Endometrial microvascular endothelial cells (primary cell): ENCODE measurements around the gene CD300A. TPM values are rescaled to one million over a fixed set of nuclear protein-coding genes. Genes with fewer than 3 reads are reported as not detected.

Experiments used
- in situ Hi-C: cut with HindIII; loops from 2 replicates; pipeline ENCODE4 v1.10.0; 2017; ENCODE audit warnings: low sequenced_read_pairs, low pct_unique_long_range_greater_than_20kb; ENCODE audit errors: inconsistent ontology term
- total RNA-seq: library from RNA; depleted of rRNA; stranded (reverse); fragments of >200 nt; gene quantifications from one replicate; pipeline ENCODE4 v1.2.3, GENCODE V29; 2015; ENCODE audit errors: inconsistent ontology term

CD300A gene
- total RNA-seq, 1 donor from 2014 or later: not detected

DNA sequence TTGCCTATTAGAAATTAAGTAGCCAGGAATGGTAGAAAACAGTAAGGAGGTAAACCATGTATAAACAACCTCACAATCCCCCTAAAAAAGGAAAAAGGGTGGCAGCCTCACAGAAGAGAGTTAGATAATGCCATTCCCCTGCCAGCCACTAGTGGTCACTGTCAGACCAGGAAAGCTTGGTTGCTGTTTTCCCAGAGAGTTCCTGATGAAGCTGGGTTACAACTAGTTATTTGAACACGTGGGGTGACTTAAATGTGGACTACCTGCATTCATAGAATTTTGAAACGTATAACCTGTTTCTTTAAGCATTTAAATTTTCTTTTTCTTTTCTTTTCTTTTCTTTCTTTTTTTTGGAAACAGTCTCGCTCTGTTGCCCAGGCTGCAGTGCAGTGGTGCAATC, 28.7 kb upstream of the CD300A start:
- in situ Hi-C loops: no loop called here

DNA sequence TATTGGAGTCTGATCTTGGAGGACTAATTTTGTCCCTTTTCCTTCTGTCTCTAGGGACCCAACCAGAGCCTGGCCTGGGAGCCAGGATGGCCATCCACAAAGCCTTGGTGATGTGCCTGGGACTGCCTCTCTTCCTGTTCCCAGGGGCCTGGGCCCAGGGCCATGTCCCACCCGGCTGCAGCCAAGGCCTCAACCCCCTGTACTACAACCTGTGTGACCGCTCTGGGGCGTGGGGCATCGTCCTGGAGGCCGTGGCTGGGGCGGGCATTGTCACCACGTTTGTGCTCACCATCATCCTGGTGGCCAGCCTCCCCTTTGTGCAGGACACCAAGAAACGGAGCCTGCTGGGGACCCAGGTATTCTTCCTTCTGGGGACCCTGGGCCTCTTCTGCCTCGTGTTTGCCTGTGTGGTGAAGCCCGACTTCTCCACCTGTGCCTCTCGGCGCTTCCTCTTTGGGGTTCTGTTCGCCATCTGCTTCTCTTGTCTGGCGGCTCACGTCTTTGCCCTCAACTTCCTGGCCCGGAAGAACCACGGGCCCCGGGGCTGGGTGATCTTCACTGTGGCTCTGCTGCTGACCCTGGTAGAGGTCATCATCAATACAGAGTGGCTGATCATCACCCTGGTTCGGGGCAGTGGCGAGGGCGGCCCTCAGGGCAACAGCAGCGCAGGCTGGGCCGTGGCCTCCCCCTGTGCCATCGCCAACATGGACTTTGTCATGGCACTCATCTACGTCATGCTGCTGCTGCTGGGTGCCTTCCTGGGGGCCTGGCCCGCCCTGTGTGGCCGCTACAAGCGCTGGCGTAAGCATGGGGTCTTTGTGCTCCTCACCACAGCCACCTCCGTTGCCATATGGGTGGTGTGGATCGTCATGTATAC, 26.5 kb upstream of the CD300A start:
- in situ Hi-C loops: no loop called here

DNA sequence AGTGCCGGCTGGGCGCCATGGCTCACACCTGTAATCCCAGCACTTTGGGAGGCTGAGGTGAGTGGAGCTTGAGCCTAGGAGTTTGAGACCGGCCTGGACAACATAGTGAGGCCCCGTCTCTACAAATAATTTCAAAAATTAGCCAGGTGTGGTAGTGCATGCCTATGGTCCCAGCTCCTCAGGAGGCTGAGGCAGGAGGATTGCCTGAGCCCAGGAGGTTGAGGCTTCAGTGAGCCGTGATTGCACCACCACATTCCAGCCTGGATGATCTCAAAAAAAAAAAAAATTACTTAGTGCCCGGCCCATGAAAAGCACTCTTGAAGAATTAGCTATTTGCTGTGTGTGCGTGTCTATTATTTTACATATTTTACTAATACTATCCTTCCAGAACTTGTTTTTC, 24.9 kb upstream of the CD300A start:
- in situ Hi-C loops: no loop called here

DNA sequence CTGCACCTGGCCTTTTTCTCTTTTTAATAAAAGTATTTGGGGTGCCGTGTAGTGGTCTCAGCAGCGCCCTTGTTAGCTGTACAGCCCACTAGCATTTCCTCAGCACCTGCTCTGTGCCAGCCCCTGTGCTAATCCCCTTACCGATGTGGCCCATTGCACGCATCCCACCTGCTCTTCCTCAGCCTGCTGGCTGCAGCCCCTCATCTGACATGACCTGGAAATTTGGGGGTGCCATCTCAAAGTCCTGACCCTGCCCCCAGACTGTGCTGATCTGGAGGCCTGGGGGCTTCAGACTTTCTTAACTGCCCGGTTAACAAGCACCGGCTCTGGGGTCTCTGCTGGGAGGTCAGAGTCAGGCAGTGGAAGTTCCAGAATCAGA, 24.2 kb upstream of the CD300A start:
- in situ Hi-C loops: no loop called here

DNA sequence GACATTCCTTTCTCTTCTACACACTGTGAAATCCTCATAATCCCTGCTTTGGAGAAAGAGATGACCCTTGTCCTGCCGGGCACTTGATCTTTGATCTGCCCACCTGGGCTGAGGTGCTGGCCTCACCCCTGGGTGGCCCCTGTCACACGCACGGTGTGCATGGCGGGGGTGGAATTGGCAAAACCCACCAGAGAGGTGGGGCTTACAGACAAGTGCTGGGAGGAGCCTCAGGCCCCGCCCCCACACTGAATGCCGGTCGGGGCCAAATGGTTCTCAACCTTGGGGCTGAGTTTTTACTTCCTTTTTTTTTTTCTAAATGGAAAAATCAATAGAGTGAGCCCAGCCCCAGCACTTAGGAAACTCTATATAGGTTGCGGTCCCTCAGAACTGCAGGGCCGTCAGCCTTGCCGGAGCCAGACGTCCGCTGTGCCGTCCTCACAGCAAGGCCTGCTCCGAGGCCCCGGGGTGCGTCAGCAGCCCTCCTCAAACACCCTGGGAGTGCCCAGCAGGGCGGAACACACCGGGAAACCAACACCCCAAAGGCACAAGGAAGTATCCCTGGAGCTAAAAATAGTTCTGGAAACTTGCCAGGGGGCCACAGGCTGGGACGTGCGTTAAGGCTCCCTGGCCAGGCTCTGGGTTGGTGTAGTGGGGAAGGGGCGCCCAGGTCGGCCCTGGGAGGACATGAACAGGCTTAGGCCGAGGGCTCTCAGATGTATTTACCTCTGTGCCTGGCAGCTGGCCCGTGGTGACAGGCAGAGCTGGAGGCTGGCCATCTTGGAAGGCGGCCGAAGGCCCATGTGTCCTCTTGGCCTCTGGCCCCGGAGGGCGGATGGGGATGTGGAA, 23.5 kb upstream of the CD300A start:
- in situ Hi-C loops: no loop called here

DNA sequence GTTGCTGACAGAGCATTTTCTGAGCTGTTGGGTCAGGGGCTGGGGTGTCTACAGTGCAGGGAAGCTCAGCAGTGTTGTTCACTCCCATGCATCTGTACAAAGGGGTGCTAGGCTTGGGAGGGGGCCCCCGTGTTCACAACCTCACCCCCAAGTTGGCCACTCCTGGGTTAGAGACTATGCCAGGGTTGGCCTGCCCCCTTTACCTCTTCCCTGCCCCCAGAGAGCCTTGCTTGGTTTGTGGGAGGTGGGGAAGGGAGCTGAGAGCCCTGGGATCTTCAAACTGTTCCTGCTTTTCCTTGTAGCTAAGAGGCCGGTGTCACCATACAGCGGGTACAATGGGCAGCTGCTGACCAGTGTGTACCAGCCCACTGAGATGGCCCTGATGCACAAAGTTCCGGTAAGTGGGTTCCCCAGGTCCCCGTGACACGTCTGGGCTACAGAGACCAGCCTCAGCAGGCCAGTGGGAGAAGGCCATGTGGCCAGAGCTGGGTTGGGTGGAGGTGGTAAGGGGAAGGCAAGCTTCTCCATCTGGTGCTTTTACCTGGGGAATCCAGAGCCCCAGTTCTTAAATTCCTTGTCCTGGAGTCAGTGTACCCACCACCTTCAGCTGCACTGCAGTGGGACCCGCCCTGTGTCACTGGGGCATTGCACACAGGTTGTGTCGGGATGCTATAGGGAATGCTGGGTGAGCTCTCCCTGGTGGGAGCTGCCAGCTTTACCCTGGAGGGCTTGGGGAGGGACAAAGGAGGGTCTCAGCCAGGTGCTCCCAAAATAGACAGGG, 22.7 kb upstream of the CD300A start:
- in situ Hi-C loops: no loop called here

DNA sequence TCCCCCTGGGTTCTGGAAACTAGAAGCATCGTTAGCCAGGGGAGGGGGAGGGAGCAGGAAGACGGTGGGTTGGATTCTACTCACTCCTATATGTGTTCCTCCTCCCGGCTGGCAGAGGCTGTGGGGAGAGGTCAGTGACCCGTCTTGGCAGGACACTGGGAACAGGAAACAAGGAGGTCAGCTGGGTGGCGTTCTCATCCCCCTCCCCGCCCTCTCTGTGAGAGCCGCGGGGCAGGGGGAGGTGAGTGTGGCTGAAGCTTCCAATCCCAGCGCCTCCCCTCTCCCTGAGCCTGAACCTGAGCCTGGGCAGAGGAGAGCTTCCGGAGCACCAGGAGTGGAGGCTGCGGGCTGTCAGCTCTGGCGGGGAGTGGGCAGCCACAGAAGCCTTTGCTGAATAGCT, 22.0 kb upstream of the CD300A start:
- in situ Hi-C loops: no loop called here

DNA sequence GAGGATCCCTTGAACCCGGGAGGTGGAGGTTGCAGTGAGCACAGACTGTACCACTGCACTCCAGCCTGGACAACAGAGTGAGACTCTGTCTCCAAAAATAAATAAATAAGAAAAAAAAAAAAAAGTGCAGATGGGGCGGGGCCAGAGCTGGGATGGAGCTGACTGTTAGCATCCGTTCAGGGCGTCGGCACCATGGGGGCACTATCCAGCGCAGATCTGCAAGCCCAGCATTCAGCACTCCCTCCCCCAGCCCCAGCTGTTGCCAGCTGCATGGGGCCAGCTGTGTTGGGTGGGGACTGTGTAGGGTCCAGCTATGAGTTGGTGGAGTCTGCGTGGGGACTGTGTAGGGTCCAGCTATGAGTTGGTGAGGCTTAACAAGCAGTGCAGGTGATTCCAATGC, 21.3 kb upstream of the CD300A start:
- in situ Hi-C loops: no loop called here

DNA sequence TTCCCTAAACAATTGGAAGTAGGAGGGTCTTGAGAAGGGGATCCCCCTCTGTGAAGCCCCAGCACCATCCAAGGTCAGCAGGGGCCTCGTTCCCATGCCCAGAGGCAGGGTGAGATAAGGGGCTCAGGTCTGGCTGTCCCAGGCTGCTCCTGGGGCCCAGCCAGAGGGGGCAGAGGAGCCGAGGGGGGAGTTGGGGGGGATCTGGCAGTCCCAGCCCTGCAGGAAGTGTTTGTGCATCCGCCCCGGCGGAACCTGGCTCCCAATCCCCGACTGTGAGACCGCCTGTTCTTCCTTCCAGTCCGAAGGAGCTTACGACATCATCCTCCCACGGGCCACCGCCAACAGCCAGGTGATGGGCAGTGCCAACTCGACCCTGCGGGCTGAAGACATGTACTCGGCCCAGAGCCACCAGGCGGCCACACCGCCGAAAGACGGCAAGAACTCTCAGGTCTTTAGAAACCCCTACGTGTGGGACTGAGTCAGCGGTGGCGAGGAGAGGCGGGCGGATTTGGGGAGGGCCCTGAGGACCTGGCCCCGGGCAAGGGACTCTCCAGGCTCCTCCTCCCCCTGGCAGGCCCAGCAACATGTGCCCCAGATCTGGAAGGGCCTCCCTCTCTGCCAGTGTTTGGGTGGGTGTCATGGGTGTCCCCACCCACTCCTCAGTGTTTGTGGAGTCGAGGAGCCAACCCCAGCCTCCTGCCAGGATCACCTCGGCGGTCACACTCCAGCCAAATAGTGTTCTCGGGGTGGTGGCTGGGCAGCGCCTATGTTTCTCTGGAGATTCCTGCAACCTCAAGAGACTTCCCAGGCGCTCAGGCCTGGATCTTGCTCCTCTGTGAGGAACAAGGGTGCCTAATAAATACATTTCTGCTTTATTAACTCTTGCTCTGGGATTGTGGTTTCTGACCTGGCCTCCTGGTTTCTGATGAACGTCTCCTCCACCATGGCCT, 19.6 kb upstream of the CD300A start:
- in situ Hi-C loops: no loop called here

DNA sequence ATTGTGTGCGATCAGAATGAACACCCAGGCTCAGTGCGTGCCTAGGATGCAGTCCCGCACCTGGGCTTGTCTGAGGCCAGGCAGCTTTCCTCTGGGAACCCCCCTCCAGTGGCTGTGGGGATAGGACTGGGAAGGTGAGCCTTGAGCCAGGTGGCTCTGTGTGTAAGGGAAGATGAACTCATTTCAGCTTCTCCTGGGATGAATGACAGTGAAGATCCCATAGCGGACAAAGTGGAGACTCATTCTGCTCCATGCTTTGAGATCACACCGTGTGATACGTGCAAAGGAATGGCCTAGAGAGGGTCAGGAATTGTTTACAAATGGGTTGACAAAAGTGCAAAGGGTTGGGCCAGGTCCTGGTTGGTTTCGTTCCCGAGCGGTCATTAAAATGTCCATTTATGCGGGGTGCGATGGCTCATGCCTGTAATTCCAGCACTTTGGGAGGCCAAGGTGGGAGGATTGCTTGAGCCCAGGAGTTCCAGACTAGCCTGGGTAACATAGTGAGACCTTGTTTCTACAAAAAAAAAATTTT, 18.7 kb upstream of the CD300A start:
- in situ Hi-C loops: no loop called here

DNA sequence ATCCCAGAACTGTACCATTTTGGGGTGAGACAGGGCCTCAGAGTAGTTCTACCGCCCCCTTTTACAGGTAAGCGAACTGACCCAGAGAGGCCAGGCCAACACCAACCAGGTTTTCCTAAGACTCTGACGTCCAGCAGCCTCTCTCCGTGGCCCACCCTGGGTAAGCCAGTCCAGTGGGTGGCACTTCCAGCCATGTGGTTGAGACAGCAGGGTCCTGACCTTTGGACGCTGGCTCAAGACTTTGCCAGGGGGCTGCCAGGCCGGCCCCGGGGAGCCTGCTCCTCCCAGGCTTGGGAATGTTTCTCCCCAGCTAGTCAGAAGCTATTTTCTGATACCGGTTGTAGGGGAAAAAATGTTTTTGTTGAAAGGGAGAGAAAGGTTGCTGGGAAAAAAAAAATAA, 17.7 kb upstream of the CD300A start:
- in situ Hi-C loops: no loop called here

DNA sequence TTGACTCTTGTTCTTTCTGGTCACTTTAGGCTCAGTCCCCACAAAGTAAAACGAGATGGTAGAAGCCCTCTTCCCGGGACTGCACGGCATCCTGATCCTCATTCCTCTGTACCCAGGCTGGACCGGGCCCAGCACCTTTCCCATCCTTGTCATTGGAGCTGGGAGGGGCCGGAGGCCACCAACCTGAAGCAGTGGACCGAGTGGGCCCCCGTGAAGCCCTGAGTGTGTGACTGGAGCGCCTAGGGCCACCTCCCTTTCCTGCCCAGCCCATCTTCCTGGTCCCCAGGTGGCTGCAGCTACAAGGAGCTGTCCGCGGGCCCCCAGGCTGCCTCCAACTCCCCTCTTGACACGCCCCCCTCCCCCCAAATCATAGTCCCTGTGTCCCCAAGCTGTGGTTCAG, 17.1 kb upstream of the CD300A start:
- in situ Hi-C loops: no loop called here

DNA sequence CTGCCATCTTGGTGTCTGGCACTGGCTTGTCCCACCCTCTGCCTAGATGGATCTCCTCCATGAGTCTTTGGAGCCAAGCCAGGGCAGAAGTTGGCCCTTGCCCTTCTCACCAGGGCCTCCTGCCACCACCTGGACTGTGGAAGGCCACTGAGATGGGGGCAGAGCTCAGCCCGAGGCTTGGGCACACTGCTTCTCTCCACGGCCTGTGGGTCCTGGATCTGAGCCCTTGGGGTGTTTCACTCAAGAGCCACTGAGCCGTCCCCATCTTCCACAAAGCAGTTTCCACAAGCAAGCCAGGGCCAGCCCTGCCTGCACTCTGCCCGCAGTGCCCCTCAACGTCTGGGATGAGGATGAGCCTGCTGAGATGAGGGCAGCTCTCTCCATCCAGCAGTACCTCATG, 16.7 kb upstream of the CD300A start:
- in situ Hi-C loops: no loop called here

DNA sequence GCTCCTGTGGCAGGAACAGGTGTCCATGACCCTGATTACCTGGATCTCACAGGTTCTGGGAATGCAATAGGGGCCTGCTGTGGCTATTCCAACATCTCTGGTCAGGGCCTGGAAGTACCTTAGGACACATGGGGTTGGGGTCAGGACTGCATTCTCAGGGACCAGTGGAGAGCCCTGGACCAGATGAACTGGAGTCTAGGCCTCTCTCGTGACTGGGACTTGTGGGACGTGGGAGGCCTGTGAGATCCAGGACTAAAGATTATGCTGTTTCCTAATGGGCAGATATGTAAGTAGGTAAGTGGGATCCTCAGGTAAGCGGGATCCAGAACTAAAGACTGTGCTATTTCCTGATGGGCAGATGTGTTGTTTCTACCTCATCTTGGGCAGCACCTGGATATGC, 16.2 kb upstream of the CD300A start:
- in situ Hi-C loops: no loop called here

DNA sequence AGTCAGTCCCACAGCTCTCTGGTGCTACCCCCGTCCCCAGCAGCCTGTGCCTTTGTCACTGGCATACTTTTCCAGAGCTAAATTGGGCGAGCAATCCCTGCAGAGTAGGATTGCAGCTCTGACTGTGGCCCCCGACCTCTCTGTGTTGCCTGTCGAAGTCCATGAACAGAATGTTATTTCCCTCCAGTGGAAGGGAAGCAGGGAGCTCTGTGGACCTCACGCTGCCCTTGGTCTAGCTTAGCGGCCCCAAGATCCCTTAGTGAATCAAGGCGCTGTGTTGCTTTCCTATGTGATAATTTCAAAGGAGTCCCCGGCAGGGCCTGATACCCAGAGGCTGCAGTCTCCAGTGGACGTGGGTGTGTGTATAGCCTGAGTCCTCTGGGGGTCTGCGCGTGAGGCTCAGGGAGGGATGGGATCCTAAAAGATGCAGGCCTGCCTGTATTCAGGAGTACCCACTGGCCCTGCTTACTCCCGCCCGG, 15.5 kb upstream of the CD300A start:
- in situ Hi-C loops: no loop called here

DNA sequence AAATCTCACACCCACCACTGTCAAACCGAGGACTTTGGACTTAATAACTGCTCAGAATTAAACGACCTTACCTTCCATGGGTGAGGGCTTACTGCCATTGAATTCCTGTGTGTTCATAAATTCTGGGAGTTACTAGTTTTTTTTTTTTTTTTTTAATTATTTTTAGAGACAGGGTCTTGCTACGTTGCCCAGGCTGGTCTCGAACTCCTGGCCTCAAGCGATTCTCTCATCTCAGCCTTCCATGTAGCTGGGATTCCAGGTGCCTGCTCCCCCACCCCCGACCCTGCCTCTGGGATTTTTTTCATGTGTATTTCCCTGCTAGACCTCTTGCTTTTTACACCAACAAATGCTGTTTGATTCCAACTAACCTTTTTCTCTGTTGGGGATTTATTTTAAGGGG, 14.9 kb upstream of the CD300A start:
- in situ Hi-C loops: no loop called here

DNA sequence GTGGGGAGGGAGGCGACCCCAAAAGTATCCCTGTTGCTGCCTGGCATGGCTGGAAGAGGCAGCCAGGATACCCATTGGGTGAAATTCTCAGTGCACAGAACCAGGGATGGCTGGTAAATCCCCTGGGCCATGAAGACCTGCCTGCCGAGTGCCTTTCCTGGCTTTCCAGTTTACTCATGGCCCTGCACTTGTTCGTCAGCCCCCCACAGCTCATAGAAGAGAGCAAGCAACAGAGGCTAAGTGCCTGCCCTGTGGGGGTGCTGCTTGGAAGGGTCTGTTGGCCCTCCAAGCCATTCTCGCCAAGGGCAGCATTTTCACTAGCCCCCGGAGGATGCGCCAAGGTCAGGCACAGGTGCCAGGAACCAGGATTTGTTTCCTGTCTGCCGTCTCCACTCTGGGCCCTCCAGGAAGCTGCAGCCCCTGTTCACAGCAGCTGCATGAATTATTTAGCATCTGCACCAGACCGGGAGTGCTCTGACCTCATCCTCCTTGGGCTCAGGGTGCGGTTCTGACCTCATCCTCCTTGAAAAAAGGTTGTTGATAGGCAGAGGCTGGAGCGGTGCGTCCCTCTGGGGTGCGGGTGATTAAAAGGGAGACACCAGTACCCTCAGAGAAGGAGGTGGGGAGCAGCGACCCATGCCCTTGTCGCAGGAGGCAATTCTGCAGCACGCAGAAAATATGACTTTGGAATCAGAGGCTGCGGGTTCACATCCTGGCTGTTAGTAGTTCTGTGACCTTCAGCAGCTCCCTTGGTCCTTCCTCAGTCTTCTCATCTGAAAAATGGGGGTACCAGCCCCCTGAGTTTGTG, 14.2 kb upstream of the CD300A start:
- in situ Hi-C loops: no loop called here
